CD4-positive, alpha-beta T cell (primary cell): ENCODE data around the gene TGM3. TPM values are rescaled to one million over a fixed set of nuclear protein-coding genes. Genes with fewer than 3 reads are reported as not detected.

Source experiments
- ATAC-seq: fragments of 200-7000 bp; cut with Tn5 transposase; one replicate; pipeline ENCODE4 v1.10.0; 2022; ENCODE audit warnings: mild to moderate bottlenecking; ENCODE audit not compliant: poor library complexity
- CTCF ChIA-PET: fragments of 350-600 bp; sonication (Branson Sonifier 250); formaldehyde crosslinking; loops from one replicate; lab custom pipeline; 2021; ENCODE audit warnings: antibody characterized with exemption, inconsistent platforms; lab: Charles Lee
- POLR2A ChIA-PET: fragments of 350-600 bp; sonication (Branson Sonifier 250); formaldehyde crosslinking; loops from one replicate; lab custom pipeline; 2021; ENCODE audit warnings: antibody characterized with exemption, inconsistent platforms; lab: Charles Lee
- DNase-seq, 14 experiments: peaks; one replicate each; pipeline ENCODE4 v3.0.0-alpha.2; 2013 to 2020; ENCODE audit warnings: mixed read lengths in 2 of 14
- H3K27ac ChIP-seq, 2 donors: one replicate each; pipeline versions ENCODE4 v1.5.1 to v1.7.0; 2013; ENCODE audit warnings: low read length in 2 of 2, low read depth in 1 of 2, mild to moderate bottlenecking in 1 of 2
- H3K27me3 ChIP-seq, 2 experiments: 1 replicate in 1 of 2; 2 replicates in 1 of 2; pipeline versions ENCODE4 v1.6.1 to v1.7.0; 2013; ENCODE audit warnings: low read length in 2 of 2, control low read depth in 1 of 2, mild to moderate bottlenecking in 1 of 2, moderate library complexity in 1 of 2; ENCODE audit not compliant: insufficient read depth in 2 of 2, control insufficient read depth in 1 of 2
- H3K36me3 ChIP-seq: one replicate; pipeline ENCODE4 v1.6.1; 2013; ENCODE audit warnings: low read length, control low read depth; ENCODE audit not compliant: insufficient read depth
- H3K4me1 ChIP-seq: one replicate; pipeline ENCODE4 v1.6.1; 2013; ENCODE audit warnings: low read length, control low read depth; ENCODE audit not compliant: insufficient read depth
- H3K4me3 ChIP-seq: one replicate; pipeline ENCODE4 v1.5.1; 2013; ENCODE audit warnings: mild to moderate bottlenecking, low read length, moderate library complexity
- H3K9me3 ChIP-seq, 2 experiments: 1 replicate in 1 of 2; 2 replicates in 1 of 2; pipeline versions ENCODE4 v1.6.1 to v1.7.0; 2013; ENCODE audit warnings: low read length in 2 of 2, mild to moderate bottlenecking in 2 of 2, control low read depth in 1 of 2, moderate library complexity in 1 of 2; ENCODE audit not compliant: control insufficient read depth in 1 of 2, insufficient read depth in 1 of 2
- H3K27ac Mint-ChIP-seq: one replicate; pipeline ENCODE4 v1.8.0; 2020; ENCODE audit warnings: mixed read lengths
- H3K27me3 Mint-ChIP-seq: one replicate; pipeline ENCODE4 v1.8.0; 2021; ENCODE audit warnings: mixed read lengths
- H3K36me3 Mint-ChIP-seq: one replicate; pipeline ENCODE4 v1.8.0; 2021; ENCODE audit warnings: low read depth, mixed read lengths
- H3K4me1 Mint-ChIP-seq: one replicate; pipeline ENCODE4 v1.8.0; 2021; ENCODE audit warnings: low read depth, mixed read lengths
- H3K4me3 Mint-ChIP-seq: one replicate; pipeline ENCODE4 v1.8.0; 2020; ENCODE audit warnings: mild to moderate bottlenecking, mixed read lengths
- H3K9me3 Mint-ChIP-seq: one replicate; pipeline ENCODE4 v1.8.0; 2020; ENCODE audit warnings: mixed read lengths
- CTCF ChIP-seq: fragments of 200-600 bp; IDR thresholded peaks from one replicate; pipeline ENCODE4 v1.8.0; 2022; ENCODE audit warnings: antibody characterized with exemption, mild to moderate bottlenecking
- intact Hi-C, 2 experiments: fragments of 100-400 bp; cut with DNase I in 1 of 2; cut with micrococcal nuclease in 1 of 2; formaldehyde crosslinking; loops; one replicate each; pipeline versions ENCODE4 v1.15.1 to v1.9.0; 2023 to 2025; cut with DNase I, micrococcal nuclease
- total RNA-seq, 174 experiments: library from RNA in 2 of 174; stranded (reverse) in 2 of 174; gene quantifications; one replicate each; pipeline ENCODE4 v1.2.3 and lab custom pipeline; 2021 to 2026

The TGM3 gene
- total RNA-seq, 2 experiments from 2014 or later: not detected

GRCh38 chr20:2254333-2254732 lies 41.5 kb upstream of the TGM3 start:
- H3K27me3 ChIP-seq: no peaks in the 10 kb centered on the region
- TF ChIP-seq CTCF: no peak
- Mint-ChIP-seq H3K27me3 (peaks cover 38% of the 10 kb centered on the region), H3K4me3 (no peak overlapping the region), H3K27ac (no peak overlapping the region), H3K4me1 (no peaks in the 10 kb centered on the region), H3K36me3 (no peaks in the 10 kb centered on the region), H3K9me3 (no peaks in the 10 kb centered on the region)
- no peaks in the 10 kb centered on the region for H3K9me3 ChIP-seq
- ATAC-seq (no peak), DNase-seq (no peak)
- intact Hi-C loops: no loop called here
- ChIA-PET POLR2A (no interaction called here), CTCF (interaction anchor here (0.7 kb wide), 1 partner anchor 322 kb away, joined by 3 read pairs; no protein-coding TSS in a partner anchor)
- H3K4me3 ChIP-seq: no peak overlapping the region
- H3K27ac ChIP-seq: no peak overlapping the region
- peaks cover 6% of the 10 kb centered on the region for H3K4me1 ChIP-seq
- no peaks in the 10 kb centered on the region for H3K36me3 ChIP-seq

GRCh38 chr20:2255926-2256531 lies 39.8 kb upstream of the TGM3 start:
- intact Hi-C loops: no loop called here
- TF ChIP-seq CTCF: no peak
- H3K36me3 ChIP-seq: no peaks in the 10 kb centered on the region
- peaks cover 6% of the 10 kb centered on the region for H3K4me1 ChIP-seq
- H3K27ac ChIP-seq: no peak overlapping the region
- ATAC-seq (no peak), DNase-seq (peak in 2 of 14 experiments; percentile 11 to 35)
- POLR2A ChIA-PET: no interaction called here
- Mint-ChIP-seq H3K27me3 (peaks cover 33% of the 10 kb centered on the region), H3K9me3 (no peaks in the 10 kb centered on the region), H3K4me1 (no peaks in the 10 kb centered on the region), H3K36me3 (no peaks in the 10 kb centered on the region), H3K4me3 (no peak overlapping the region), H3K27ac (no peak overlapping the region)
- no peaks in the 10 kb centered on the region for H3K27me3 ChIP-seq
- no peak overlapping the region for H3K4me3 ChIP-seq
- no peaks in the 10 kb centered on the region for H3K9me3 ChIP-seq
- CTCF ChIA-PET: no interaction called here

DNA sequence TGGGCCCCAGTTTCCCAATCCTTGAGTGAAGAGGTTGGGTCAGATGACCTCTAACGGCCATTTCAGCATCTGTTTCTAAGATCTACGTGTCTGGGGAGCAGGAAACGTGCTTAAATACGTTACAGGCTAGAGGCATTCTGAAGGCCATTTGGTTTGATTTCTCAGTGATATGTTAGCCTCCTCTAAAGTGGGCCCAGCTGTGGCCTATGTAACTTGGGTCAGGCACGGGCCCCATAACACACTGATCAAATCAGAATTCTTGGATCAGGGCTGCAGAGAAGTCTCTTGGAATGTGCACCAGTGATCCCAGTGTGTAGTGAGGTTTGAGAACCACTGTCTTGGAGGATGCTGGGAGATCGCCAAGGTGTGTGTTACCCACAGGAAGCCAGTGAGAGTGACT lies 36.1 kb upstream of the TGM3 start:
- CTCF ChIA-PET: no interaction called here
- Mint-ChIP-seq H3K4me1 (no peaks in the 10 kb centered on the region), H3K4me3 (no peak overlapping the region), H3K36me3 (no peaks in the 10 kb centered on the region), H3K9me3 (no peaks in the 10 kb centered on the region), H3K27me3 (peaks cover 23% of the 10 kb centered on the region), H3K27ac (no peak overlapping the region)
- H3K27me3 ChIP-seq: peaks cover 0 to 5% of the 10 kb centered on the region in 2 experiments
- DNase-seq (no peak), ATAC-seq (no peak)
- H3K36me3 ChIP-seq: no peaks in the 10 kb centered on the region
- POLR2A ChIA-PET: no interaction called here
- peaks cover 0 to 3% of the 10 kb centered on the region in 2 experiments for H3K9me3 ChIP-seq
- intact Hi-C loops: no loop called here
- no peak overlapping the region for H3K4me3 ChIP-seq
- no peak overlapping the region for H3K27ac ChIP-seq
- no peak for TF ChIP-seq CTCF
- H3K4me1 ChIP-seq: peaks cover 6% of the 10 kb centered on the region
